ENCODE data around the gene TNFSF8.

The TNFSF8 gene

GRCh38 chr9:114968671-114969070 is 38.3 kb upstream of the TNFSF8 start:
- H2AFZ ChIP-seq (ENCODE audit: low read depth, low read length), result no peak overlapping the region
- H3K4me2 ChIP-seq (ENCODE audit: low read length), result peak overlapping the region; percentile 23; the same call in 1 of the 2 replicates
- H3K9me3 ChIP-seq (ENCODE audit: insufficient read depth, low read length), result no peaks in the 10 kb centered on the region
- H3K4me3 ChIP-seq (ENCODE audit: low read length), result no peak overlapping the region
- H4K20me1 ChIP-seq (ENCODE audit: insufficient read depth, low read length), result no peaks in the 10 kb centered on the region
- no peaks in the 10 kb centered on the region for H3K79me2 ChIP-seq (ENCODE audit: low read length)
- peaks cover 29% of the 10 kb centered on the region for H3K4me1 ChIP-seq (ENCODE audit: low read length)
- no peaks in the 10 kb centered on the region for H3K36me3 ChIP-seq (replicated peaks; ENCODE audit: low read depth, low read length)
- no peak overlapping the region for H3K9ac ChIP-seq (ENCODE audit: low read length)
- peaks cover 30% of the 10 kb centered on the region for H3K27me3 ChIP-seq (ENCODE audit: low read depth, low read length)
- no peak overlapping the region for H3K27ac ChIP-seq (ENCODE audit: low read length)
- TF ChIP-seq, protein P1, sequence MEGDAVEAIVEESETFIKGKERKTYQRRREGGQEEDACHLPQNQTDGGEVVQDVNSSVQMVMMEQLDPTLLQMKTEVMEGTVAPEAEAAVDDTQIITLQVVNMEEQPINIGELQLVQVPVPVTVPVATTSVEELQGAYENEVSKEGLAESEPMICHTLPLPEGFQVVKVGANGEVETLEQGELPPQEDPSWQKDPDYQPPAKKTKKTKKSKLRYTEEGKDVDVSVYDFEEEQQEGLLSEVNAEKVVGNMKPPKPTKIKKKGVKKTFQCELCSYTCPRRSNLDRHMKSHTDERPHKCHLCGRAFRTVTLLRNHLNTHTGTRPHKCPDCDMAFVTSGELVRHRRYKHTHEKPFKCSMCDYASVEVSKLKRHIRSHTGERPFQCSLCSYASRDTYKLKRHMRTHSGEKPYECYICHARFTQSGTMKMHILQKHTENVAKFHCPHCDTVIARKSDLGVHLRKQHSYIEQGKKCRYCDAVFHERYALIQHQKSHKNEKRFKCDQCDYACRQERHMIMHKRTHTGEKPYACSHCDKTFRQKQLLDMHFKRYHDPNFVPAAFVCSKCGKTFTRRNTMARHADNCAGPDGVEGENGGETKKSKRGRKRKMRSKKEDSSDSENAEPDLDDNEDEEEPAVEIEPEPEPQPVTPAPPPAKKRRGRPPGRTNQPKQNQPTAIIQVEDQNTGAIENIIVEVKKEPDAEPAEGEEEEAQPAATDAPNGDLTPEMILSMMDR (IDR thresholded peaks at IDR 0.05; ENCODE audit: low read depth, low read length), result no peak
- no peak for TF ChIP-seq EZH2phosphoT487 (IDR thresholded peaks at IDR 0.05; ENCODE audit: low read depth)

DNA sequence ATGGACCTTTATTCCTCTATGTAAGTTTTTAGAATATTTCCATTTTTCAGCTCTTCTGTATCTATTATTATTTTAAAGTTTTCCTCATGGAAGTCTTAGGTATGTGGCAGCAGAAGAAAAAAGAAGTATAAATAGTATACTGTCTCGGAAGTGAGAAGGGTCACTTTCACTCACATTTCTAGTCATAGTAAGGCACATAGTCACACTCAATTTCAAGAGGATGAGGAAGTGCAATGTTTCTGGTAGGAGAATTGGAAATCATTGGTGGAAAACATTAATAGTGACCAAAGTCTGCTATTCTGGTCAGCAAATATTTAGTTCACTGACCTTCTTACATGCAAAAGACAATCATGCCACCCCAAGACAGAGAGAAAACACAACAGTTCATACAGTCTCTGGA is 35.2 kb upstream of the TNFSF8 start:
- TF ChIP-seq, protein P1 (IDR thresholded peaks at IDR 0.05; ENCODE audit: low read depth, low read length), result no peak
- TF ChIP-seq EZH2phosphoT487 (IDR thresholded peaks at IDR 0.05; ENCODE audit: low read depth), result no peak
- no peaks in the 10 kb centered on the region for H3K36me3 ChIP-seq (replicated peaks; ENCODE audit: low read depth, low read length)
- H3K27me3 ChIP-seq (ENCODE audit: low read depth, low read length), result peaks cover 32% of the 10 kb centered on the region
- no peaks in the 10 kb centered on the region for H4K20me1 ChIP-seq (ENCODE audit: insufficient read depth, low read length)
- no peaks in the 10 kb centered on the region for H3K9me3 ChIP-seq (ENCODE audit: insufficient read depth, low read length)
- H3K9ac ChIP-seq (ENCODE audit: low read length), result no peak overlapping the region
- no peak overlapping the region for H3K27ac ChIP-seq (ENCODE audit: low read length)
- no peaks in the 10 kb centered on the region for H3K79me2 ChIP-seq (ENCODE audit: low read length)
- H3K4me2 ChIP-seq (ENCODE audit: low read length), result peak overlapping the region; percentile 30
- H3K4me1 ChIP-seq (ENCODE audit: low read length), result peaks cover 29% of the 10 kb centered on the region
- H3K4me3 ChIP-seq (ENCODE audit: low read length), result no peak overlapping the region
- no peak overlapping the region for H2AFZ ChIP-seq (ENCODE audit: low read depth, low read length)

DNA sequence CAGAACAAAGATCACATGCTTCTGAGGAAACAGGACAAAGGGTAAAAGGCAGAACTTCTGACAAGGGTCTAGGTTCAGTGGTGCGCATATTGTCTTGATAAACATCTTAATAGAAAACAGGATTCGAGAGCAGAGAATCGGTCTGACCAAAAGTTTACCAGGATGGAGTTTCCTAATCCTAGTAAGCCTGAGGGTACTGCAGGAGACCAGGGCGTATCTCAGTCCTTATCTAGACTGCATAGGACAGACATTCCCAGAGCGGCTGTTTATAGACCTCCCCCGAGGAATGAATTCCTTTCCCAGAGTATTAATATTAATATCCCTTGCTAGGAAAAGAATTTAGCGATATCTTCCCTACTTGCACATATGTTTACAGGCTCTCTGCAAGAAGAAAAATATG is 32.4 kb upstream of the TNFSF8 start:
- peaks cover 14% of the 10 kb centered on the region for H3K4me1 ChIP-seq (ENCODE audit: low read length)
- no peaks in the 10 kb centered on the region for H3K36me3 ChIP-seq (replicated peaks; ENCODE audit: low read depth, low read length)
- H3K27ac ChIP-seq (ENCODE audit: low read length), result no peak overlapping the region
- H4K20me1 ChIP-seq (ENCODE audit: insufficient read depth, low read length), result no peaks in the 10 kb centered on the region
- no peaks in the 10 kb centered on the region for H3K79me2 ChIP-seq (ENCODE audit: low read length)
- H3K4me3 ChIP-seq (ENCODE audit: low read length), result no peak overlapping the region
- H3K4me2 ChIP-seq (ENCODE audit: low read length), result no peak overlapping the region
- TF ChIP-seq EZH2phosphoT487 (IDR thresholded peaks at IDR 0.05; ENCODE audit: low read depth), result no peak
- TF ChIP-seq, protein P1 (IDR thresholded peaks at IDR 0.05; ENCODE audit: low read depth, low read length), result no peak
- H2AFZ ChIP-seq (ENCODE audit: low read depth, low read length), result no peak overlapping the region
- peaks cover 32% of the 10 kb centered on the region for H3K27me3 ChIP-seq (ENCODE audit: low read depth, low read length)
- H3K9ac ChIP-seq (ENCODE audit: low read length), result no peak overlapping the region
- H3K9me3 ChIP-seq (ENCODE audit: insufficient read depth, low read length), result 0 out of 2 replicates have a peak, but pooled peaks cover 3% of the 10 kb centered on the region

DNA sequence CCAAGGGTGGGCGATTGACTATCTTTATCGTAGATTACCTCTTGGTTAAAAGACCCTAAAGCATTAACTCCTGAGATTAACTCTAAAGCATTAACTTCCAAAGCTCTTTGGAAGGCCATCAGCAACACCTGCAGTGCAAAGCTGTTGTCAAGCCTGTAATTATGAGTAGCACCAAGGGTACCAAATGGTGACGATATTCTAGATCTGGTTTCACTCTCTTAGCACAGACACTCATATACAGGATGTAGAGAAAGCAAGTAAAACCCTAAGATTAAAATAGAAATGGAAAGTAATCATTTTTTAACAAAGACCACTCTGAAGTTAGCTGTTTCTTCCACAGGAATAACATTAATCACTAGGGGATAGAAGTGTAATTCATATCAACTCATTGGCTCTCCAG is 29.9 kb upstream of the TNFSF8 start:
- H2AFZ ChIP-seq (ENCODE audit: low read depth, low read length), result no peak overlapping the region
- peaks cover 26% of the 10 kb centered on the region for H3K27me3 ChIP-seq (ENCODE audit: low read depth, low read length)
- H3K27ac ChIP-seq (ENCODE audit: low read length), result no peak overlapping the region
- H3K4me3 ChIP-seq (ENCODE audit: low read length), result no peak overlapping the region
- TF ChIP-seq, protein P1 (IDR thresholded peaks at IDR 0.05; ENCODE audit: low read depth, low read length), result no peak
- no peak for TF ChIP-seq EZH2phosphoT487 (IDR thresholded peaks at IDR 0.05; ENCODE audit: low read depth)
- no peaks in the 10 kb centered on the region for H3K79me2 ChIP-seq (ENCODE audit: low read length)
- H3K4me2 ChIP-seq (ENCODE audit: low read length), result no peak overlapping the region
- no peak overlapping the region for H3K9ac ChIP-seq (ENCODE audit: low read length)
- no peaks in the 10 kb centered on the region for H4K20me1 ChIP-seq (ENCODE audit: insufficient read depth, low read length)
- no peaks in the 10 kb centered on the region for H3K36me3 ChIP-seq (replicated peaks; ENCODE audit: low read depth, low read length)
- H3K4me1 ChIP-seq (ENCODE audit: low read length), result peaks cover 4% of the 10 kb centered on the region
- 0 out of 2 replicates have a peak, but pooled peaks cover 3% of the 10 kb centered on the region for H3K9me3 ChIP-seq (ENCODE audit: insufficient read depth, low read length)
